ENCODE results near the gene SIK3.
"Not testable (repeated sequence)": the region's sequence is repeated elsewhere in the genome, so short reads cannot be mapped to it uniquely, and the experiment has no call there.

The SIK3 gene

DNA sequence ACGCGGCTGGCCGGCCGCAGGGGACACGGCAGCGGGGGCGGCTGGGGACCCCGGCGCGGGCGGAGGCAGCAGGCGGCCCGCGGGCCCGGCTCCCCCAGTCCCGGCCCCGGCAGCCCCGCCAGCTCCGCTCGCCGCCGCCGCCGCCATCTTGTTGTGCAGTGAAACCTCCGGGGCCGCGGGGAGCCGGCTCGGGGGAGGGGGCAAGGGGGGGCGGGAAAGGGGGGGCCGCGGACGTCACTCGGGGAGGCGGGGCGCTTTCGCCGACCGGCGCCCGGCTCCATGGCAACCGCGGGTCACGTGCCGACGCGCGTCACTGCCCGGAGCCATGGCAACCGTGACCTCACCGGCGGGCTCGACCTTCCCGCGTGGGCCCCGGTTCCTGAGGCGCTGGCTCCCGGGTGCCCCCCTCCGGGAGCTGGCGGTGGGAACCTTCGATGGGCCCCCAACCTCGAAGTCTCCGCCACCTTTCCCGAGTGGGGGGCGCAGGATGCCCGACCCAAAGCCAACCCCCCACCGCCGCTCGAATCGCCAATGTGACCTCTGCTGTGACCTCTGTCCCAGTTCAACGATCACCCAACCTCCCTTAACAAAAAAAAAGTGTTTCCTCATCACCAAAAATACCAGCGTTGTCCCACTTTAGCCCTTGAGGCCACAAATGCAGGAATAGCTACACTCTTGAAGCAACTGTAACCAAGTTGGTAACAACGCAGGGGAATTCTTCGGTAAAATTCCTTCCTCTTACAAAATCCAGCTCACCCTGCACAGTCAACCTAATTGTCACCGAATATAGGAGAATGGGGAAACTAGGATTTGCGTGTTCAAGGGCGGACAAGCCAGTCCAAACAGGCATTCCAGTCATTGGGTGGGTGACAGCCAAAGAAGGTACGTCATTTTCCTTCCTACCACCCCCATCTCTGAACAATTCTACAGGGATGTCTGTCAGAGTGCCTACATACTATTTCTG lies at the start of gene SIK3:
Gene SIK3 (minus strand): TSS at position 160 of the 964 bp plus-strand sequence. CDS start 13 bp downstream, at position 147.
- TF ChIP-seq POLR2A (IDR thresholded peaks at IDR 0.05; ENCODE audit: low read depth, low read length) = peak; percentile 52
- FAIRE-seq (no peak), DNase-seq (ENCODE audit: insufficient read length, low spot score) (peak; percentile 87)

GRCh38 chr11:117146521-117146920 lies 48.3 kb upstream of the SIK3 start:
- TF ChIP-seq POLR2A (IDR thresholded peaks at IDR 0.05; ENCODE audit: low read depth, low read length) = no peak
- no peak for FAIRE-seq
- no peak for DNase-seq (ENCODE audit: insufficient read length, low spot score)

GRCh38 chr11:117145393-117145761 lies 47.1 kb upstream of the SIK3 start:
- FAIRE-seq (no peak), DNase-seq (ENCODE audit: insufficient read length, low spot score) (peak; percentile 25)
- no peak for TF ChIP-seq POLR2A (IDR thresholded peaks at IDR 0.05; ENCODE audit: low read depth, low read length)

GRCh38 chr11:117144477-117145392 lies 46.5 kb upstream of the SIK3 start:
- no peak for TF ChIP-seq POLR2A (IDR thresholded peaks at IDR 0.05; ENCODE audit: low read depth, low read length)
- peak; percentile 33 for DNase-seq (ENCODE audit: insufficient read length, low spot score)
- no peak for FAIRE-seq

- DNase-seq (ENCODE audit: insufficient read length, low spot score) (peak; percentile 87), FAIRE-seq (no peak)
These were observed 45.7 kb upstream of the SIK3 start, which contains the start of gene PAFAH1B2 for GRCh38 chr11:117143871-117144476. Gene PAFAH1B2 (plus strand): TSS chr11:117144287. CDS start chr11:117152448, 8,161 bp downstream.

GRCh38 chr11:117143390-117143789 lies 45.2 kb upstream of the SIK3 start:
- no peak for TF ChIP-seq POLR2A (IDR thresholded peaks at IDR 0.05; ENCODE audit: low read depth, low read length)
- FAIRE-seq (no peak), DNase-seq (ENCODE audit: insufficient read length, low spot score) (peak; percentile 19)

More at GRCh38 chr11:117143871-117144476, 45.7 kb upstream of the SIK3 start, which contains the start of gene PAFAH1B2:
- peak; percentile 61 for TF ChIP-seq POLR2A (IDR thresholded peaks at IDR 0.05; ENCODE audit: low read depth, low read length)

DNA sequence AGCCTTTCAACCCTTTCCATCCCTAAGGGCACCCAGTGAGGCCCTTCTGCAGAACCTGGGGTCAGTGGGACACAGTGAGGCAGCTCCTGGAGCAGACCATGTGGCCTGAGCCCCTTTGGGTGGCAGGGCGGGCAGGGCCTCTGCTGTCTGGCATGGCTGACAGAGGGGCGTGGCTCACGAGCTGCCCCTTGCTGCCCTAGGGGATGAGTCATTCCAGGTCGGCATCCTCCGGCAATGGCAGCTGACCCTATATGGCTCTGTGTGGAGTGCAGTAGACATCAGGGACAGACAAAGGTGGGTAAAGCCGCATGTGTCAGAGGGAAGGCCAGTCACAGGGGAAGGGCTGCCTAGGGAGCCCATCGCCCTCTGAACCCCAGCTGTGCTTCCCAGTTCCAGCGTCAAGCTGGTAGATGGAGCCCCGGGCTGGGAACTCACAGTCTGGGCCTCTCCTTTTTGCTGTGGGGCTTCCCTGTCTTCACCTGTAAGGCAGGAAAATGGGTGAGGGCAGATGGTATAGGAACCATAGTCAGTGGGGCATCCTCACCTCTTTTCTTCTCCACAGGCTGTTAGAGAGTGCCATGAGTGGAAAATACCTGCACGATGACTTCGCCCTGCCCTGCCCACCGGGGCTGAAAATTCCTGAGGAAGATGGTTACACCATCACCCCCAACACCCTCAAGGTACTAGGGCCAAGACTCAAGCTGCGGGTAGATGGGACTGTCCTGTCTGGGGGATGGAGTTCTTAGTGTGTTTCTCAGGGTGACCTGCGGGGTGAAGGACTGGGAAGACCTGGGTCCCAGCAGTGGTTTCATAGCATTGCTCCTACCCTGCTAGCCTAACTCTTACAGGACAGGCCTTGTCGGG lies 39.2 kb upstream of the SIK3 start:
- DNase-seq (ENCODE audit: insufficient read length, low spot score) = not testable (repeated sequence)
- peak; percentile 78 for FAIRE-seq

GRCh38 chr11:117134979-117135378 lies 36.8 kb upstream of the SIK3 start:
- not testable (repeated sequence) for FAIRE-seq; DNase-seq (ENCODE audit: insufficient read length, low spot score)

DNA sequence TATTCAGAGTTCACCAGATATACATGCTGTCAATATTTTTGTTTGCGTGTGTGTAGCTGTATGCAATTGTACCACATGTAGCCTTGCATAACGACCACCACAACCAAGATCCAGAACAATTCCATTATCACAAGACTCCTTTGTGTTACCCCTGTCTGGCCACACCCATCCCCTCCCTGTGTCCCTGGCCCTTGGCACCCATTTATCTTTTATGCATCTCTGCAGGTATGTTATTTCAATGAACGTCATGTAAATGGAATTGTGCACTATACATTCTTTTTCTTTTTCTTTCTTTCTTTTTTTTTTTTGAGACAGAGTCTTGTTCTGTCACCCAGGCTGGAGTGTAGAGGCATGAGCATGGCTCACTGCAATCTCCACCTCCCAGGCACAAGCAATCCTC lies 36.2 kb upstream of the SIK3 start:
- DNase-seq (ENCODE audit: insufficient read length, low spot score) = no peak
- no peak for TF ChIP-seq POLR2A (IDR thresholded peaks at IDR 0.05; ENCODE audit: low read depth, low read length)
- FAIRE-seq = no peak

DNA sequence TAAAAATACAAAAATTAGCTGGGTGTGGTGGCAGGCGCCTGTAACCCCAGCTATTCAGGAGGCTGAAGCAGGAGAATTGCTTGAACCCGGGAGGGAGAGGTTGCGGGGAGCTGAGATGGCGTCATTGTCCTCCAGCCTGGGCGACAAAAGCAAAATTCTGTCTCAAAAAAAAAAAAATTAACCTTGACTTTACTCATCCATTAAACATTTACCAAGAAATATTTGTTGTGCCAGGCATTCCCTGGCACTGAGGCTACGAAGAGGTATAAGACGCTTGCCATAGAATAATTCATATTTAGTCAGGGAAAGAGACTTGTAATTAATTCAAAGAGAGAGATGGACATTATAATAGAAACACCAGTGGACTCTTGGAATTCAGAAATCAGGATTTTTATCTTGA lies 32.7 kb upstream of the SIK3 start:
- FAIRE-seq (no peak), DNase-seq (ENCODE audit: insufficient read length, low spot score) (no peak)
- no peak for TF ChIP-seq POLR2A (IDR thresholded peaks at IDR 0.05; ENCODE audit: low read depth, low read length)

DNA sequence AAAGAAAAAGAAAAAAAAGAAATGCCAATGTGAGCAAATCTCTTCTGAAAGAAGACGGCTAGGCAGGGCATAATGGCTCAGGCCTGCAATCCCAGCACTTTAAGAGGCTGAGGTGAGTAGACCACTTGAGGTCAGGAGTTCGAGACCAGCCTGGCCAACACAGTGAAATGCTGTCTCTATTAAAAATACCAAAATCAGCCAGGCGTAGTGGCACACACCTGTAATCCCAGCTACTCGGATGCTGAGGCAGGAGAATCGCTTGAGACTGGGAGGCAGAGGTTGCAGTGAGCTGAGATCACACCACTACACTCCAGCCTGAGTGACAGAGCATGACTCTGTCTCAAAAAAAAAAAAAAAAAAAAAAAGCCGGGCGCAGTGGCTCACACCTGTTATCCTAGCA lies 32.2 kb upstream of the SIK3 start:
- not testable (repeated sequence) for DNase-seq (ENCODE audit: insufficient read length, low spot score); FAIRE-seq

- DNase-seq (ENCODE audit: insufficient read length, low spot score) (no peak), FAIRE-seq (no peak)
- TF ChIP-seq POLR2A (IDR thresholded peaks at IDR 0.05; ENCODE audit: low read depth, low read length) = no peak
These were observed 30.1 kb upstream of the SIK3 start for GRCh38 chr11:117128289-117128688.

Measured in H54 (cell line).